CD14-positive monocyte (primary cell): ENCODE measurements around the gene ZNF473. TPM values are rescaled to one million over a fixed set of nuclear protein-coding genes. Genes with fewer than 3 reads are reported as not detected.
"Not testable (repeated sequence)": the region's sequence is repeated elsewhere in the genome, so short reads cannot be mapped to it uniquely, and the experiment has no call there.

Source experiments
- DNase-seq, 3 donors: peaks; one replicate each; pipeline ENCODE4 v3.0.0-alpha.2; 2011 to 2022
- H2AFZ ChIP-seq: 2 replicates; pipeline ENCODE4 v1.6.0; 2012; ENCODE audit warnings: mild to moderate bottlenecking, low read depth, low read length, inconsistent platforms; ENCODE audit not compliant: insufficient read depth, poor library complexity, severe bottlenecking
- H3K27ac ChIP-seq, 2 donors: 1 replicate in 1 of 2; 2 replicates in 1 of 2; pipeline ENCODE4 v1.5.1; 2012 to 2013; ENCODE audit warnings: low read length in 2 of 2, control low read depth in 1 of 2, inconsistent platforms in 1 of 2, low read depth in 1 of 2, mild to moderate bottlenecking in 1 of 2
- H3K27me3 ChIP-seq, 2 donors: one replicate each; pipeline versions ENCODE4 v1.6.0 to v1.6.1; 2011 to 2013; ENCODE audit warnings: low read length in 2 of 2; ENCODE audit not compliant: control insufficient read depth in 2 of 2, insufficient read depth in 2 of 2
- H3K36me3 ChIP-seq, 2 donors: replicated peaks in 1 of 2; 1 replicate in 1 of 2; 2 replicates in 1 of 2; pipeline versions ENCODE4 v1.5.1 to v1.6.1; 2012 to 2013; ENCODE audit warnings: low read length in 2 of 2, control low read depth in 1 of 2, inconsistent platforms in 1 of 2, mild to moderate bottlenecking in 1 of 2; ENCODE audit not compliant: insufficient read depth in 2 of 2, control insufficient read depth in 1 of 2
- H3K4me1 ChIP-seq, 2 donors: 1 replicate in 1 of 2; 2 replicates in 1 of 2; pipeline versions ENCODE4 v1.5.1 to v1.6.1; 2012 to 2013; ENCODE audit warnings: low read length in 2 of 2, control low read depth in 1 of 2, inconsistent platforms in 1 of 2, mild to moderate bottlenecking in 1 of 2, moderate library complexity in 1 of 2; ENCODE audit not compliant: insufficient read depth in 2 of 2, control insufficient read depth in 1 of 2
- H3K4me2 ChIP-seq: replicated peaks from 2 replicates; pipeline ENCODE3; 2012; ENCODE audit warnings: low read length, moderate library complexity, mild to moderate bottlenecking; ENCODE audit not compliant: poor library complexity, severe bottlenecking; ENCODE audit errors: extremely low read depth
- H3K4me3 ChIP-seq, 3 experiments: fragments of 200-600 bp in 1 of 3; sonication (generic) in 1 of 3; replicated peaks in 1 of 3; 1 replicate in 2 of 3; 2 replicates in 1 of 3; pipeline ENCODE4 v1.5.1; 2011 to 2013; ENCODE audit warnings: low read length in 3 of 3, mild to moderate bottlenecking in 3 of 3, control low read depth in 2 of 3, low read depth in 2 of 3, inconsistent platforms in 1 of 3, moderate library complexity in 1 of 3
- H3K79me2 ChIP-seq: 2 replicates; pipeline ENCODE4 v1.6.0; 2012; ENCODE audit warnings: mild to moderate bottlenecking, control low read depth, inconsistent platforms, low read length, moderate library complexity; ENCODE audit not compliant: insufficient read depth
- H3K9ac ChIP-seq: 2 replicates; pipeline ENCODE4 v1.6.0; 2017; ENCODE audit warnings: low read length, mild to moderate bottlenecking; ENCODE audit not compliant: insufficient read depth, poor library complexity, severe bottlenecking
- H3K9me3 ChIP-seq, 2 donors: replicated peaks in 1 of 2; 1 replicate in 1 of 2; 2 replicates in 1 of 2; pipeline versions ENCODE4 v1.5.1 to v1.6.1; 2012 to 2013; ENCODE audit warnings: low read length in 2 of 2, control low read depth in 1 of 2; ENCODE audit not compliant: control insufficient read depth in 1 of 2, insufficient read depth in 1 of 2
- H4K20me1 ChIP-seq: 2 replicates; pipeline ENCODE4 v1.6.0; 2012; ENCODE audit warnings: mild to moderate bottlenecking, low read length, control low read depth, moderate library complexity; ENCODE audit not compliant: insufficient read depth
- H3K27ac Mint-ChIP-seq, 7 donors: one replicate each; pipeline ENCODE4 v1.8.0; 2020; ENCODE audit warnings: mild to moderate bottlenecking in 7 of 7, mixed read lengths in 7 of 7, moderate library complexity in 6 of 7, inconsistent platforms in 2 of 7
- H3K27me3 Mint-ChIP-seq, 3 donors: one replicate each; pipeline ENCODE4 v1.8.0; 2021 to 2022; ENCODE audit warnings: low read depth in 3 of 3, mild to moderate bottlenecking in 3 of 3, mixed read lengths in 3 of 3, moderate library complexity in 3 of 3, inconsistent platforms in 1 of 3
- H3K36me3 Mint-ChIP-seq, 2 donors: one replicate each; pipeline ENCODE4 v1.8.0; 2020; ENCODE audit warnings: mixed read lengths in 2 of 2, inconsistent platforms in 1 of 2, mild to moderate bottlenecking in 1 of 2
- H3K4me1 Mint-ChIP-seq: one replicate; pipeline ENCODE4 v1.8.0; 2020; ENCODE audit warnings: mild to moderate bottlenecking, mixed read lengths
- H3K4me3 Mint-ChIP-seq, 2 donors: one replicate each; pipeline ENCODE4 v1.8.0; 2020; ENCODE audit warnings: mild to moderate bottlenecking in 2 of 2, mixed read lengths in 2 of 2, moderate library complexity in 1 of 2
- H3K9me3 Mint-ChIP-seq, 7 donors: one replicate each; pipeline ENCODE4 v1.8.0; 2020 to 2022; ENCODE audit warnings: mixed read lengths in 7 of 7, mild to moderate bottlenecking in 6 of 7, moderate library complexity in 6 of 7, inconsistent platforms in 2 of 7
- CTCF ChIP-seq: fragments of 200-600 bp; IDR thresholded peaks from one replicate; pipeline ENCODE4 v1.8.0; 2022; ENCODE audit warnings: antibody characterized with exemption, mild to moderate bottlenecking
- WGBS: methylation state at CpG from one replicate; pipeline ENCODE4 v1.1.5; 2013; ENCODE audit warnings: missing lambda C conversion rate; ENCODE audit not compliant: insufficient coverage; 5-methylcytosine and 5-hydroxymethylcytosine counted together
- intact Hi-C, 2 donors: fragments of 100-400 bp; cut with micrococcal nuclease; formaldehyde crosslinking; loops; one replicate each; pipeline versions ENCODE4 v1.15.0 to v1.15.1; 2023
- polyA plus RNA-seq, 3 donors: library from polyadenylated mRNA; depleted of rRNA in 1 of 3; unstranded in 2 of 3; stranded (reverse) in 1 of 3; fragments of 300-500 nt in 2 of 3; fragments of >200 nt in 1 of 3; fragmentation: Illumina TruSeq in 2 of 3; gene quantifications; 1 replicate in 2 of 3; 2 replicates in 1 of 3; pipeline ENCODE4 v1.2.3, GENCODE V29; 2012 to 2021

The ZNF473 gene
- polyA plus RNA-seq, 3 donors: 0.73 to 2.3 (median 1.6) TPM

GRCh38 chr19:50047671-50048070 is 21.9 kb downstream of the ZNF473 start:
- H3K9me3 Mint-ChIP-seq: peaks cover 32 to 44% (median 43%) of the 10 kb centered on the region in 7 donors
- Histone ChIP-seq H3K9me3 (peaks cover 38 to 41% of the 10 kb centered on the region in 2 donors), H3K79me2 (no peaks in the 10 kb centered on the region), H3K9ac (no peak overlapping the region), H3K27ac (no peak overlapping the region), H3K4me3 (no peak overlapping the region), H3K27me3 (no peaks in the 10 kb centered on the region), H2AFZ (no peak overlapping the region), H3K4me1 (peaks cover 12 to 13% of the 10 kb centered on the region in 2 donors), H4K20me1 (no peaks in the 10 kb centered on the region), H3K36me3 (peaks cover 32 to 41% of the 10 kb centered on the region in 2 donors), H3K4me2 (no peak overlapping the region)
- peaks cover 7 to 20% (median 9%) of the 10 kb centered on the region in 3 donors for H3K27me3 Mint-ChIP-seq
- WGBS: 97% methylated on average over 3 of the region's 4 CpGs
- H3K4me1 Mint-ChIP-seq: peaks cover 17% of the 10 kb centered on the region
- no peak overlapping the region for H3K4me3 Mint-ChIP-seq
- peaks cover 43 to 45% of the 10 kb centered on the region in 2 donors for H3K36me3 Mint-ChIP-seq
- no peak for TF ChIP-seq CTCF
- peak overlapping the region in 1 of 7 donors; percentile 72 for H3K27ac Mint-ChIP-seq
- intact Hi-C loops: no loop called here
- no peak for DNase-seq

- peak overlapping the region; percentile 88 for H2AFZ ChIP-seq
- peaks cover 5 to 14% of the 10 kb centered on the region in 2 donors for H3K36me3 ChIP-seq
- peak overlapping the region; percentile 87 for H3K4me2 ChIP-seq
- H4K20me1 ChIP-seq: no peaks in the 10 kb centered on the region
- Mint-ChIP-seq H3K4me3 (peak overlapping the region; percentile 94 to 95), H3K4me1 (peaks cover 17% of the 10 kb centered on the region), H3K27me3 (peaks cover 7 to 27% (median 9%) of the 10 kb centered on the region in 3 donors), H3K27ac (peak overlapping the region; percentile 74 to 92 (median 83)), H3K36me3 (peaks cover 15 to 19% of the 10 kb centered on the region in 2 donors), H3K9me3 (peaks cover 6 to 21% (median 17%) of the 10 kb centered on the region in 7 donors)
- H3K79me2 ChIP-seq: no peaks in the 10 kb centered on the region
- peaks cover 14% of the 10 kb centered on the region in 2 donors for H3K9me3 ChIP-seq
- peak overlapping the region; percentile 45 to 80 for H3K27ac ChIP-seq
- H3K27me3 ChIP-seq: no peaks in the 10 kb centered on the region
- DNase-seq: peak; percentile 84 to 89 (median 89)
- H3K4me3 ChIP-seq: peak overlapping the region; percentile 10 to 82 (median 62)
- TF ChIP-seq CTCF: no peak
- peaks cover 12 to 13% of the 10 kb centered on the region in 2 donors for H3K4me1 ChIP-seq
- 3% methylated on average over 46 of the region's 52 CpGs for WGBS
- peak overlapping the region; percentile 63 for H3K9ac ChIP-seq
- intact Hi-C loops: loop anchor here in 1 of 2 donors (2.0 kb wide), 1 partner anchor 26 kb away; the partner anchor contains the start of gene VRK3
Measured at GRCh38 chr19:50050406-50051227, 24.8 kb downstream of the ZNF473 start.

DNA sequence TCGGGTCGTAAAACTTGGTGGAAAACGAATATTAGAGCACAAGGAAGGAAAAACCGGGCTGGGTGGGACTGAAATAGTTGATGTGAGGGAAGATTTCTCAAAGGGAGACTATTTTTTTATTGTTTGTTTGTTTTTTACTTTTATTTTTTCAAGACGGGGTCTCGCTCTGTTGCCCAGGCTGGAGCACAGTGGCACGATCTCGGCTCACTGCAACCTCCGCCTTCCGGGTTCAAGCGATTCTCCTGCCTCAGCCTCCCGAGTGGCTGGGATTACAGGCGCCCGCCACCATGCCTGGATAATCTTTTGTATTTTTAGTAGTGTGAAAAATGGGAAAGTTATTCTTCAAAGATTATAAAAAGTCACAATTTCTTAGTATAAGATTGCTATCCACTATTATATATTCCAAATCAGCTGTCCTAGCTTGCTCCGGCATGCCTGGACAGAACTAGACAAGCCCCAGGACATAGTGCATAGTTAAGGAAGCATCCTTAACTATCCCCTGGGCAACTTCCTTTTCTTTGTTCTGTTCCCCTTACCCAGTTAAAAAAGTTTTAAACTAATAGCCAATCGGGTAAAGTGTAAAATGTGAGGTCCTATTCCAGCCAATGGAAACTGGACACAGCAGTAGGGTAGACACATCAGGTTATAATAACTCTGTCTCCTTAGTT is 25.6 kb downstream of the ZNF473 start:
- Histone ChIP-seq H3K9ac (peak overlapping the region; percentile 63), H2AFZ (peak overlapping the region; percentile 88), H3K4me3 (peak overlapping the region in 2 of 3 experiments; percentile 62 to 82), H3K4me1 (peaks cover 12 to 13% of the 10 kb centered on the region in 2 donors), H3K4me2 (peak overlapping the region; percentile 87)
- intact Hi-C loops: loop anchor here in 1 of 2 donors (2.0 kb wide), 1 partner anchor 27 kb away; the partner anchor contains the start of gene VRK3
- Mint-ChIP-seq H3K36me3 (peaks cover 8 to 12% of the 10 kb centered on the region in 2 donors), H3K4me1 (peaks cover 17% of the 10 kb centered on the region), H3K27ac (peak overlapping the region in 6 of 7 donors; percentile 74 to 92 (median 86)), H3K4me3 (peak overlapping the region; percentile 94 to 95), H3K27me3 (peaks cover 7 to 27% (median 9%) of the 10 kb centered on the region in 3 donors), H3K9me3 (peaks cover 2 to 15% (median 10%) of the 10 kb centered on the region in 7 donors)
- H3K79me2 ChIP-seq, H3K36me3 ChIP-seq, H3K9me3 ChIP-seq, H3K27ac ChIP-seq, H4K20me1 ChIP-seq, H3K27me3 ChIP-seq: not testable (repeated sequence)
- peak in 1 of 3 donors; percentile 11 for DNase-seq
- 37% methylated on average over 10 of the region's 16 CpGs for WGBS
